OCI-LY7 (cell line): ENCODE results near the gene CBFA2T2.

ENCODE experiments used
- EZH2phosphoT487 ChIP-seq: fragments of 200-600 bp; sonication (generic); IDR thresholded peaks from 2 replicates; pipeline ENCODE4 v1.6.1; 2018; ENCODE audit warnings: low read depth, borderline replicate concordance, mild to moderate bottlenecking, mixed run types, antibody characterized with exemption, low read length, moderate library complexity, mixed read lengths
- TF ChIP-seq, protein P1 (sequence below): fragments of 200-600 bp; sonication (generic); conservative IDR thresholded peaks from 2 replicates; pipeline ENCODE4 v1.5.1; 2014; ENCODE audit warnings: mild to moderate bottlenecking, antibody characterized with exemption, low read length, moderate library complexity, mixed read lengths

DNA sequence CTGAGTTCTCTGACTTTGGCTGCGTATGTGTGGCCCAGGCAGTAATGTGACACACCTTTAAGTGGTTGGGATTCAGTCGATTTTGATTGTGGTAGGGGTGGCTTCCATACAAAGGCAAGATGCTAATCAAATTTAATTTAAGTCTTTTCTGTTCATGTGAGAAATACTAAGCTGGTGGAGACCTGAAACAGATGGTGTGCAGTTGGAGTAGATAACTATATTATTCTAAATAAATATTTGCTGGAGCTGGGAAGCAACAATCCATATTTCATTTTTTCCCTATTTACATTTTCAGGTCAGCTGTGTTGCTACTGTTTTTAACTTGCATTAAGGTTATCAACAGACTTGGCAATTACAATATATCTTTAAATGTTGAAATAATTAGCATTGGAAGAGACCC, 104.8 kb downstream of the CBFA2T2 start:
- TF ChIP-seq, protein P1, sequence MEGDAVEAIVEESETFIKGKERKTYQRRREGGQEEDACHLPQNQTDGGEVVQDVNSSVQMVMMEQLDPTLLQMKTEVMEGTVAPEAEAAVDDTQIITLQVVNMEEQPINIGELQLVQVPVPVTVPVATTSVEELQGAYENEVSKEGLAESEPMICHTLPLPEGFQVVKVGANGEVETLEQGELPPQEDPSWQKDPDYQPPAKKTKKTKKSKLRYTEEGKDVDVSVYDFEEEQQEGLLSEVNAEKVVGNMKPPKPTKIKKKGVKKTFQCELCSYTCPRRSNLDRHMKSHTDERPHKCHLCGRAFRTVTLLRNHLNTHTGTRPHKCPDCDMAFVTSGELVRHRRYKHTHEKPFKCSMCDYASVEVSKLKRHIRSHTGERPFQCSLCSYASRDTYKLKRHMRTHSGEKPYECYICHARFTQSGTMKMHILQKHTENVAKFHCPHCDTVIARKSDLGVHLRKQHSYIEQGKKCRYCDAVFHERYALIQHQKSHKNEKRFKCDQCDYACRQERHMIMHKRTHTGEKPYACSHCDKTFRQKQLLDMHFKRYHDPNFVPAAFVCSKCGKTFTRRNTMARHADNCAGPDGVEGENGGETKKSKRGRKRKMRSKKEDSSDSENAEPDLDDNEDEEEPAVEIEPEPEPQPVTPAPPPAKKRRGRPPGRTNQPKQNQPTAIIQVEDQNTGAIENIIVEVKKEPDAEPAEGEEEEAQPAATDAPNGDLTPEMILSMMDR: no peak
- TF ChIP-seq EZH2phosphoT487: no peak
